ENCODE data around the gene EFNA1. TPM values are rescaled to one million over a fixed set of nuclear protein-coding genes. Genes with fewer than 3 reads are reported as not detected.

The EFNA1 gene
- total and polyA plus RNA-seq, 2 experiments from 2014 or later = 3.2 to 5.1 TPM

DNA sequence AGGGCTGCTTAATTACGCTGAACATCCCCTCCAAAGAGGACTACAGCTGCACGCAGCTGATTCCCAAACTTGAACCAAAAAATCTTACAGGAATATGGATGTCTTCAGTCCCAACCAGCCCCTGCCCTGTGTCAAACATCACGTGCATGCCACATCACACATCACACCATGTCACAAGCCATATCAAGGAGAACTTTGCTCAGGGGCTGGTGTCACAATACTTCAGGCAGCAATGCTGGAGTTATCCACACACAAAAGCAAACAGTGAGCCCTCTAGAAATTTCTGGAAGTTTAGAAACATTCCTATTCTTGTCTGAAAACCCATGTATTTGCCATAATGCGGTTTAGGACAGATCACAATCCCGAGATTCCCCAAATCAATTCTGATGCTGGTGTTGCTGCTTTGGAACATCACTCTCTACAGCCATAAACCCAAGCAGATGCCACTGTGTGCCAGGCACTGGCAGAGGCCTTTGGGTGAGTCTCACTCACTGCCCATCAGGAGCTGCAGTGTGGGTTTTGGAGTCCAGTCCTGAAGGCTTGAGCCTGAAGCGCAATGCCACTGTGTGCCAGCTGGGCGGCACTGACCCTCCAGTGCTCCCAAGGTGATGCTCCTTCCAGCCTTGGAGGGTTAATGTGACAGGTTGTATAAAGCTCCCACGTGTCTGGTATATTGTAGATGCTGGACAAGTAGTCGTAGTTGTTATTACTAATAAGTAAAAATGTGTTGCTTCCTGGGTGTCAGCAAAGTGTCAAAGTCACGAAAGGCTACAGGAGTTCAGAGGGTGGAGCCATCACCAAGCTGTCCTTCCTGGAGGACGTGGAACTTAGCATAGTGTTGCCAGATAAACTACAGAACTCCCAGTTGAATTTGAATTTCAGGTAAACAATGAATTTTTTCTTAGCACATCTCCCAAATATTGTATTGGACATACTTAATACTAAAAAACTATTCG, 20.1 kb upstream of the EFNA1 start:
- H3K4me3 Mint-ChIP-seq = no peak overlapping the region
- no peak for DNase-seq (ENCODE audit: low spot score)
- Histone ChIP-seq H3K4me2 (no peak overlapping the region), H3K79me2 (replicated peaks; ENCODE audit: insufficient read depth) (no peaks in the 10 kb centered on the region), H3K36me3 (ENCODE audit: insufficient read depth) (no peaks in the 10 kb centered on the region), H3F3A (replicated peaks; ENCODE audit: low read depth) (0 out of 2 replicates have a peak, but pooled peaks cover 3% of the 10 kb centered on the region), H3K27ac (ENCODE audit: low read depth) (no peak overlapping the region), H3K9me2 (ENCODE audit: insufficient read depth) (no peaks in the 10 kb centered on the region), H4K20me1 (replicated peaks; ENCODE audit: insufficient read depth) (no peaks in the 10 kb centered on the region), H2AFZ (0 out of 2 replicates have a peak overlapping the region, but pooled peaks have one; percentile 23), H3K27me3 (ENCODE audit: insufficient read depth) (no peaks in the 10 kb centered on the region), H3K4me1 (ENCODE audit: insufficient read depth) (no peaks in the 10 kb centered on the region; the same call in 1 of the 2 replicates), H3K4me3 (no peak overlapping the region)
- no peak for ATAC-seq
- no peak overlapping the region for H3K27ac Mint-ChIP-seq
- H3K9me3 Mint-ChIP-seq = no peaks in the 10 kb centered on the region
- H3K36me3 Mint-ChIP-seq (ENCODE audit: low read depth) = no peaks in the 10 kb centered on the region
- H3K27me3 Mint-ChIP-seq (ENCODE audit: insufficient read depth, low read depth, poor library complexity) = peaks cover 1% of the 10 kb centered on the region
- TF ChIP-seq, protein P1, sequence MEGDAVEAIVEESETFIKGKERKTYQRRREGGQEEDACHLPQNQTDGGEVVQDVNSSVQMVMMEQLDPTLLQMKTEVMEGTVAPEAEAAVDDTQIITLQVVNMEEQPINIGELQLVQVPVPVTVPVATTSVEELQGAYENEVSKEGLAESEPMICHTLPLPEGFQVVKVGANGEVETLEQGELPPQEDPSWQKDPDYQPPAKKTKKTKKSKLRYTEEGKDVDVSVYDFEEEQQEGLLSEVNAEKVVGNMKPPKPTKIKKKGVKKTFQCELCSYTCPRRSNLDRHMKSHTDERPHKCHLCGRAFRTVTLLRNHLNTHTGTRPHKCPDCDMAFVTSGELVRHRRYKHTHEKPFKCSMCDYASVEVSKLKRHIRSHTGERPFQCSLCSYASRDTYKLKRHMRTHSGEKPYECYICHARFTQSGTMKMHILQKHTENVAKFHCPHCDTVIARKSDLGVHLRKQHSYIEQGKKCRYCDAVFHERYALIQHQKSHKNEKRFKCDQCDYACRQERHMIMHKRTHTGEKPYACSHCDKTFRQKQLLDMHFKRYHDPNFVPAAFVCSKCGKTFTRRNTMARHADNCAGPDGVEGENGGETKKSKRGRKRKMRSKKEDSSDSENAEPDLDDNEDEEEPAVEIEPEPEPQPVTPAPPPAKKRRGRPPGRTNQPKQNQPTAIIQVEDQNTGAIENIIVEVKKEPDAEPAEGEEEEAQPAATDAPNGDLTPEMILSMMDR (conservative IDR thresholded peaks at IDR 0.05; ENCODE audit: low read depth in 2 of 2) = peak in 1 of 2 experiments; percentile 21; a peak in 2 of 4 replicates
- TF ChIP-seq ZNF114 (CRISPR knock-in tag; IDR thresholded peaks at IDR 0.05) = no peak
- H3K4me1 Mint-ChIP-seq = 0 out of 3 replicates have a peak, but pooled peaks cover 2% of the 10 kb centered on the region

DNA sequence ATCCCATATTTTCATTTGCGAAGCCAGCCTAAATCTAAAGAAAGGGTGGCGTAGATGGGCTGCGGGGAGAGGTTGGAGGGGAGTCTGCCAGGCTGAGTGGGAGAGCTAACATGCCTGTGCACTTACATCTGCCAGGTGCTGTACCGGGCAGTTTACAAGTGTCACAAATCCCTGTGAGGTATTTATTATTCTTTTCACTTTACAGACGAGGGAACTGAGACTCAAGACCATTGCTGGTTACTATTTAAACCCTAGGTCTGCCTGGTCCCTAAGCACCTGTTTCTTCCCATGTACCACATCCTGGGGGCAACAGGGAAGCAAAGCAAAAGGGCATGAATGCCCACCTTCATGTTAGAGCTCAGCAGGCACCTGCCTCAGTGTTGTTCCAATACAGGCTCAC, 19.4 kb upstream of the EFNA1 start:
- no peak overlapping the region for H2AFZ ChIP-seq
- H3K36me3 ChIP-seq (ENCODE audit: insufficient read depth) = no peaks in the 10 kb centered on the region
- no peak overlapping the region for H3K27ac ChIP-seq (ENCODE audit: low read depth)
- peaks cover 1% of the 10 kb centered on the region for H3K27me3 Mint-ChIP-seq (ENCODE audit: insufficient read depth, low read depth, poor library complexity)
- H3K4me1 Mint-ChIP-seq = 0 out of 3 replicates have a peak, but pooled peaks cover 2% of the 10 kb centered on the region
- ATAC-seq = no peak
- H3K4me1 ChIP-seq (ENCODE audit: insufficient read depth) = no peaks in the 10 kb centered on the region; the same call in 1 of the 2 replicates
- no peaks in the 10 kb centered on the region for H3K9me2 ChIP-seq (ENCODE audit: insufficient read depth)
- H3F3A ChIP-seq (replicated peaks; ENCODE audit: low read depth) = 0 out of 2 replicates have a peak, but pooled peaks cover 3% of the 10 kb centered on the region
- no peak for DNase-seq (ENCODE audit: low spot score)
- H3K27me3 ChIP-seq (ENCODE audit: insufficient read depth) = no peaks in the 10 kb centered on the region
- H4K20me1 ChIP-seq (replicated peaks; ENCODE audit: insufficient read depth) = no peaks in the 10 kb centered on the region
- H3K79me2 ChIP-seq (replicated peaks; ENCODE audit: insufficient read depth) = no peaks in the 10 kb centered on the region
- H3K4me3 ChIP-seq = no peak overlapping the region
- H3K36me3 Mint-ChIP-seq (ENCODE audit: low read depth) = no peaks in the 10 kb centered on the region
- no peak overlapping the region for H3K4me3 Mint-ChIP-seq
- H3K4me2 ChIP-seq = no peak overlapping the region
- H3K9me3 Mint-ChIP-seq = no peaks in the 10 kb centered on the region
- H3K27ac Mint-ChIP-seq = no peak overlapping the region
- TF ChIP-seq, protein P2, sequence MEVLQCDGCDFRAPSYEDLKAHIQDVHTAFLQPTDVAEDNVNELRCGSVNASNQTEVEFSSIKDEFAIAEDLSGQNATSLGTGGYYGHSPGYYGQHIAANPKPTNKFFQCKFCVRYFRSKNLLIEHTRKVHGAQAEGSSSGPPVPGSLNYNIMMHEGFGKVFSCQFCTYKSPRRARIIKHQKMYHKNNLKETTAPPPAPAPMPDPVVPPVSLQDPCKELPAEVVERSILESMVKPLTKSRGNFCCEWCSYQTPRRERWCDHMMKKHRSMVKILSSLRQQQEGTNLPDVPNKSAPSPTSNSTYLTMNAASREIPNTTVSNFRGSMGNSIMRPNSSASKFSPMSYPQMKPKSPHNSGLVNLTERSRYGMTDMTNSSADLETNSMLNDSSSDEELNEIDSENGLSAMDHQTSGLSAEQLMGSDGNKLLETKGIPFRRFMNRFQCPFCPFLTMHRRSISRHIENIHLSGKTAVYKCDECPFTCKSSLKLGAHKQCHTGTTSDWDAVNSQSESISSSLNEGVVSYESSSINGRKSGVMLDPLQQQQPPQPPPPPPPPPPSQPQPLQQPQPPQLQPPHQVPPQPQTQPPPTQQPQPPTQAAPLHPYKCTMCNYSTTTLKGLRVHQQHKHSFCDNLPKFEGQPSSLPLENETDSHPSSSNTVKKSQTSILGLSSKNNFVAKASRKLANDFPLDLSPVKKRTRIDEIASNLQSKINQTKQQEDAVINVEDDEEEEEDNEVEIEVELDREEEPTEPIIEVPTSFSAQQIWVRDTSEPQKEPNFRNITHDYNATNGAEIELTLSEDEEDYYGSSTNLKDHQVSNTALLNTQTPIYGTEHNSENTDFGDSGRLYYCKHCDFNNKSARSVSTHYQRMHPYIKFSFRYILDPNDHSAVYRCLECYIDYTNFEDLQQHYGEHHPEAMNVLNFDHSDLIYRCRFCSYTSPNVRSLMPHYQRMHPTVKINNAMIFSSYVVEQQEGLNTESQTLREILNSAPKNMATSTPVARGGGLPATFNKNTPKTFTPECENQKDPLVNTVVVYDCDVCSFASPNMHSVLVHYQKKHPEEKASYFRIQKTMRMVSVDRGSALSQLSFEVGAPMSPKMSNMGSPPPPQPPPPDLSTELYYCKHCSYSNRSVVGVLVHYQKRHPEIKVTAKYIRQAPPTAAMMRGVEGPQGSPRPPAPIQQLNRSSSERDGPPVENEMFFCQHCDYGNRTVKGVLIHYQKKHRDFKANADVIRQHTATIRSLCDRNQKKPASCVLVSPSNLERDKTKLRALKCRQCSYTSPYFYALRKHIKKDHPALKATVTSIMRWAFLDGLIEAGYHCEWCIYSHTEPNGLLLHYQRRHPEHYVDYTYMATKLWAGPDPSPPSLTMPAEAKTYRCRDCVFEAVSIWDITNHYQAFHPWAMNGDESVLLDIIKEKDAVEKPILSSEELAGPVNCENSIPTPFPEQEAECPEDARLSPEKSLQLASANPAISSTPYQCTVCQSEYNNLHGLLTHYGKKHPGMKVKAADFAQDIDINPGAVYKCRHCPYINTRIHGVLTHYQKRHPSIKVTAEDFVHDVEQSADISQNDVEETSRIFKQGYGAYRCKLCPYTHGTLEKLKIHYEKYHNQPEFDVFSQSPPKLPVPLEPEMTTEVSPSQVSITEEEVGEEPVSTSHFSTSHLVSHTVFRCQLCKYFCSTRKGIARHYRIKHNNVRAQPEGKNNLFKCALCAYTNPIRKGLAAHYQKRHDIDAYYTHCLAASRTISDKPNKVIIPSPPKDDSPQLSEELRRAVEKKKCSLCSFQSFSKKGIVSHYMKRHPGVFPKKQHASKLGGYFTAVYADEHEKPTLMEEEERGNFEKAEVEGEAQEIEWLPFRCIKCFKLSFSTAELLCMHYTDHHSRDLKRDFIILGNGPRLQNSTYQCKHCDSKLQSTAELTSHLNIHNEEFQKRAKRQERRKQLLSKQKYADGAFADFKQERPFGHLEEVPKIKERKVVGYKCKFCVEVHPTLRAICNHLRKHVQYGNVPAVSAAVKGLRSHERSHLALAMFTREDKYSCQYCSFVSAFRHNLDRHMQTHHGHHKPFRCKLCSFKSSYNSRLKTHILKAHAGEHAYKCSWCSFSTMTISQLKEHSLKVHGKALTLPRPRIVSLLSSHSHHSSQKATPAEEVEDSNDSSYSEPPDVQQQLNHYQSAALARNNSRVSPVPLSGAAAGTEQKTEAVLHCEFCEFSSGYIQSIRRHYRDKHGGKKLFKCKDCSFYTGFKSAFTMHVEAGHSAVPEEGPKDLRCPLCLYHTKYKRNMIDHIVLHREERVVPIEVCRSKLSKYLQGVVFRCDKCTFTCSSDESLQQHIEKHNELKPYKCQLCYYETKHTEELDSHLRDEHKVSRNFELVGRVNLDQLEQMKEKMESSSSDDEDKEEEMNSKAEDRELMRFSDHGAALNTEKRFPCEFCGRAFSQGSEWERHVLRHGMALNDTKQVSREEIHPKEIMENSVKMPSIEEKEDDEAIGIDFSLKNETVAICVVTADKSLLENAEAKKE (CRISPR knock-in tag; IDR thresholded peaks at IDR 0.05) = no peak
- TF ChIP-seq STAT1 (IDR thresholded peaks at IDR 0.05; ENCODE audit: unreplicated experiment) (no peak), NANOG (IDR thresholded peaks at IDR 0.05; ENCODE audit: borderline replicate concordance) (no peak)
- TF ChIP-seq, protein P3, sequence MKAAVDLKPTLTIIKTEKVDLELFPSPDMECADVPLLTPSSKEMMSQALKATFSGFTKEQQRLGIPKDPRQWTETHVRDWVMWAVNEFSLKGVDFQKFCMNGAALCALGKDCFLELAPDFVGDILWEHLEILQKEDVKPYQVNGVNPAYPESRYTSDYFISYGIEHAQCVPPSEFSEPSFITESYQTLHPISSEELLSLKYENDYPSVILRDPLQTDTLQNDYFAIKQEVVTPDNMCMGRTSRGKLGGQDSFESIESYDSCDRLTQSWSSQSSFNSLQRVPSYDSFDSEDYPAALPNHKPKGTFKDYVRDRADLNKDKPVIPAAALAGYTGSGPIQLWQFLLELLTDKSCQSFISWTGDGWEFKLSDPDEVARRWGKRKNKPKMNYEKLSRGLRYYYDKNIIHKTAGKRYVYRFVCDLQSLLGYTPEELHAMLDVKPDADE (IDR thresholded peaks at IDR 0.05) = no peak
- TF ChIP-seq, protein P4, sequence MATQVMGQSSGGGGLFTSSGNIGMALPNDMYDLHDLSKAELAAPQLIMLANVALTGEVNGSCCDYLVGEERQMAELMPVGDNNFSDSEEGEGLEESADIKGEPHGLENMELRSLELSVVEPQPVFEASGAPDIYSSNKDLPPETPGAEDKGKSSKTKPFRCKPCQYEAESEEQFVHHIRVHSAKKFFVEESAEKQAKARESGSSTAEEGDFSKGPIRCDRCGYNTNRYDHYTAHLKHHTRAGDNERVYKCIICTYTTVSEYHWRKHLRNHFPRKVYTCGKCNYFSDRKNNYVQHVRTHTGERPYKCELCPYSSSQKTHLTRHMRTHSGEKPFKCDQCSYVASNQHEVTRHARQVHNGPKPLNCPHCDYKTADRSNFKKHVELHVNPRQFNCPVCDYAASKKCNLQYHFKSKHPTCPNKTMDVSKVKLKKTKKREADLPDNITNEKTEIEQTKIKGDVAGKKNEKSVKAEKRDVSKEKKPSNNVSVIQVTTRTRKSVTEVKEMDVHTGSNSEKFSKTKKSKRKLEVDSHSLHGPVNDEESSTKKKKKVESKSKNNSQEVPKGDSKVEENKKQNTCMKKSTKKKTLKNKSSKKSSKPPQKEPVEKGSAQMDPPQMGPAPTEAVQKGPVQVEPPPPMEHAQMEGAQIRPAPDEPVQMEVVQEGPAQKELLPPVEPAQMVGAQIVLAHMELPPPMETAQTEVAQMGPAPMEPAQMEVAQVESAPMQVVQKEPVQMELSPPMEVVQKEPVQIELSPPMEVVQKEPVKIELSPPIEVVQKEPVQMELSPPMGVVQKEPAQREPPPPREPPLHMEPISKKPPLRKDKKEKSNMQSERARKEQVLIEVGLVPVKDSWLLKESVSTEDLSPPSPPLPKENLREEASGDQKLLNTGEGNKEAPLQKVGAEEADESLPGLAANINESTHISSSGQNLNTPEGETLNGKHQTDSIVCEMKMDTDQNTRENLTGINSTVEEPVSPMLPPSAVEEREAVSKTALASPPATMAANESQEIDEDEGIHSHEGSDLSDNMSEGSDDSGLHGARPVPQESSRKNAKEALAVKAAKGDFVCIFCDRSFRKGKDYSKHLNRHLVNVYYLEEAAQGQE (IDR thresholded peaks at IDR 0.05; ENCODE audit: unreplicated experiment) = no peak

Data from GM23338 (cell line).